Parathyroid adenoma (tissue), 2 donors: ENCODE measurements around the gene ATF7.

ENCODE experiments used
- H2AFZ ChIP-seq: fragments of 300-600 bp; sonication (generic); one replicate; pipeline ENCODE4 v1.7.0; 2017; ENCODE audit warnings: antibody characterized with exemption, mild to moderate bottlenecking
- H3K27ac ChIP-seq: fragments of 300-600 bp; sonication (generic); one replicate; pipeline ENCODE4 v1.7.0; 2017
- H3K27me3 ChIP-seq: fragments of 300-600 bp; sonication (generic); one replicate; pipeline ENCODE4 v1.7.0; 2017; ENCODE audit warnings: low read length; ENCODE audit not compliant: control insufficient read depth, insufficient read depth
- H3K36me3 ChIP-seq: fragments of 300-600 bp; sonication (generic); one replicate; pipeline ENCODE4 v1.7.0; 2017; ENCODE audit warnings: low read length; ENCODE audit not compliant: control insufficient read depth, insufficient read depth
- H3K4me1 ChIP-seq: fragments of 300-600 bp; sonication (generic); one replicate; pipeline ENCODE4 v1.7.0; 2017; ENCODE audit warnings: control low read depth
- H3K4me2 ChIP-seq: fragments of 300-600 bp; sonication (generic); one replicate; pipeline ENCODE4 v1.7.0; 2017; ENCODE audit warnings: low read length
- H3K4me3 ChIP-seq: fragments of 300-600 bp; sonication (generic); one replicate; pipeline ENCODE4 v1.7.0; 2017; ENCODE audit warnings: low read depth, low read length
- H3K79me2 ChIP-seq: fragments of 300-600 bp; sonication (generic); one replicate; pipeline ENCODE4 v1.7.0; 2017; ENCODE audit warnings: control low read depth
- H3K9ac ChIP-seq: fragments of 300-600 bp; sonication (generic); one replicate; pipeline ENCODE4 v1.7.0; 2017; ENCODE audit warnings: mild to moderate bottlenecking
- H3K9me3 ChIP-seq: fragments of 300-600 bp; sonication (generic); one replicate; pipeline ENCODE4 v1.7.0; 2017; ENCODE audit warnings: low read length; ENCODE audit not compliant: control insufficient read depth
- TF ChIP-seq, protein P1 (sequence below): fragments of 300-600 bp; sonication (generic); IDR thresholded peaks from one replicate; pipeline ENCODE4 v1.7.0; 2017; ENCODE audit warnings: antibody characterized with exemption, mild to moderate bottlenecking
- donor health status: primary hyperparathyroidism.

Gene ATF7

DNA sequence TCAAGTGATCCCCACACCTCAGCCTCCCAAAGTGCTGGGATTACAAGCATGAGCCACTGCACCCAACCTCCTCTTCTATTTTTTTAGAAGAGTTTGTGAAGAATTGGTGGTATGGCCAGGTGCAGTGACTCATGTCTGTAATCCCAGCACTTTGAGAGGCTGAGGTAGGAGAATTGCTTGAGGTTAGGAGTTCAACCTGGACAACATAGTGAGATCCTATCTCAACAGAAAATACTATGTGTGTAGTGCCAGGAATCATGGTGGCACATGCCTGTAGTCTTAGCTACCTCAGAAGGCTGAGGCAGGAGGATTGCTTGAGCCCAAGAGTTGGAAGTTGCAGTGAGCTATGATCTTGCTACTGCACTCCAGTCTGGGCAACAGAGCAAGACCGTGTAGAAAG, 5.5 kb upstream of the ATF7 start:
- H2AFZ ChIP-seq = no peak overlapping the region
- no peak overlapping the region for H3K4me3 ChIP-seq
- no peaks in the 10 kb centered on the region for H3K9me3 ChIP-seq
- H3K4me1 ChIP-seq = no peaks in the 10 kb centered on the region
- H3K9ac ChIP-seq = no peak overlapping the region
- no peak overlapping the region for H3K4me2 ChIP-seq
- no peaks in the 10 kb centered on the region for H3K36me3 ChIP-seq
- no peak overlapping the region for H3K27ac ChIP-seq
- H3K27me3 ChIP-seq = no peaks in the 10 kb centered on the region
- TF ChIP-seq, protein P1, sequence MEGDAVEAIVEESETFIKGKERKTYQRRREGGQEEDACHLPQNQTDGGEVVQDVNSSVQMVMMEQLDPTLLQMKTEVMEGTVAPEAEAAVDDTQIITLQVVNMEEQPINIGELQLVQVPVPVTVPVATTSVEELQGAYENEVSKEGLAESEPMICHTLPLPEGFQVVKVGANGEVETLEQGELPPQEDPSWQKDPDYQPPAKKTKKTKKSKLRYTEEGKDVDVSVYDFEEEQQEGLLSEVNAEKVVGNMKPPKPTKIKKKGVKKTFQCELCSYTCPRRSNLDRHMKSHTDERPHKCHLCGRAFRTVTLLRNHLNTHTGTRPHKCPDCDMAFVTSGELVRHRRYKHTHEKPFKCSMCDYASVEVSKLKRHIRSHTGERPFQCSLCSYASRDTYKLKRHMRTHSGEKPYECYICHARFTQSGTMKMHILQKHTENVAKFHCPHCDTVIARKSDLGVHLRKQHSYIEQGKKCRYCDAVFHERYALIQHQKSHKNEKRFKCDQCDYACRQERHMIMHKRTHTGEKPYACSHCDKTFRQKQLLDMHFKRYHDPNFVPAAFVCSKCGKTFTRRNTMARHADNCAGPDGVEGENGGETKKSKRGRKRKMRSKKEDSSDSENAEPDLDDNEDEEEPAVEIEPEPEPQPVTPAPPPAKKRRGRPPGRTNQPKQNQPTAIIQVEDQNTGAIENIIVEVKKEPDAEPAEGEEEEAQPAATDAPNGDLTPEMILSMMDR = no peak
- H3K79me2 ChIP-seq = no peaks in the 10 kb centered on the region

DNA sequence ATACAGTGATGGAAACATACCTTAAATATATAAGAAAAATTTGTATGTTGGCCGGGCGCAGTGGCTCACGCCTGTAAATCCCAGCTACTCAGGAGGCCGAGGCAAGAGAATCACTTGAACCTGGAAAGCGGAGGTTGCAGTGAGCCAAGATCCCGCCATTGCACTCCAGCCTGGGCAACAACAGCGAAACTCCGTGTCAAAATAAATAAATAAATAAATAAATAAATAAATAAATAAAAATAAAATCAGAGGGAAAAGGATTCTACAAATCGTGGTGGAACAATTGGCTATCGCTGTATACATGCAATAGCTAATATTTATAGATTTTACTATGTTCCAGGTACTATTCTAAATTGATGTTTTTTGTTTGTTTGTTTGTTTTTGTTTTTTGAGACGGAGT, 1.7 kb upstream of the ATF7 start:
- Histone ChIP-seq H3K9ac (no peak overlapping the region), H3K27ac (no peak overlapping the region), H3K79me2 (peaks cover 9% of the 10 kb centered on the region), H3K4me3 (no peak overlapping the region), H3K27me3 (no peaks in the 10 kb centered on the region), H2AFZ (no peak overlapping the region), H3K36me3 (no peaks in the 10 kb centered on the region), H3K4me2 (no peak overlapping the region), H3K9me3 (no peaks in the 10 kb centered on the region), H3K4me1 (peaks cover 11% of the 10 kb centered on the region)
- TF ChIP-seq, protein P1 = no peak

DNA sequence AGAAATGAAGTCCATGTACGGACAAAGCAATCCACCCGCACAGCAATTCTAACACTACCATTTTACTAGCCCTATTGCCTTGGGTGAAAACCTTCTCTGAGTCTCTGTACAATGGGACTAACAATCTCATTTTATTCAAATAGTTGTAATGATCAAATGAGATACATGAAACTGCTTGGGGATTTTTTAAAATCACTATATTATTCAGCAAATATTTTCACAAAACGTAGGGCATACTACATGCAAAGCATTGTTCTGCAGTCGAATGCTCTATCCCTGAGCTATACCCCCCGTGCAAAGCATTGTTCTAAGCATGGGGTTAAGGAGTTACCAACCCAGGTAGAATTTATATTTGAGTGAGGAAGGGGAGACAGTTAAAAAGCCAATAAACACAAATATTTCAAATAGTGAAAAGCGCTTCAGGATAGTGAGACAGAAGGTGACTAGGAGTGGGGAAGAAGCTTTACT, 554 bp upstream of the ATF7 start:
- peak overlapping the region; percentile 79 for H2AFZ ChIP-seq
- H3K4me1 ChIP-seq = peaks cover 11% of the 10 kb centered on the region
- no peaks in the 10 kb centered on the region for H3K9me3 ChIP-seq
- H3K4me3 ChIP-seq = peak overlapping the region; percentile 99
- no peaks in the 10 kb centered on the region for H3K36me3 ChIP-seq
- H3K79me2 ChIP-seq = peaks cover 19% of the 10 kb centered on the region
- TF ChIP-seq, protein P1 = no peak
- H3K27ac ChIP-seq = peak overlapping the region; percentile 86
- no peaks in the 10 kb centered on the region for H3K27me3 ChIP-seq
- no peak overlapping the region for H3K9ac ChIP-seq
- peak overlapping the region; percentile 63 for H3K4me2 ChIP-seq

DNA sequence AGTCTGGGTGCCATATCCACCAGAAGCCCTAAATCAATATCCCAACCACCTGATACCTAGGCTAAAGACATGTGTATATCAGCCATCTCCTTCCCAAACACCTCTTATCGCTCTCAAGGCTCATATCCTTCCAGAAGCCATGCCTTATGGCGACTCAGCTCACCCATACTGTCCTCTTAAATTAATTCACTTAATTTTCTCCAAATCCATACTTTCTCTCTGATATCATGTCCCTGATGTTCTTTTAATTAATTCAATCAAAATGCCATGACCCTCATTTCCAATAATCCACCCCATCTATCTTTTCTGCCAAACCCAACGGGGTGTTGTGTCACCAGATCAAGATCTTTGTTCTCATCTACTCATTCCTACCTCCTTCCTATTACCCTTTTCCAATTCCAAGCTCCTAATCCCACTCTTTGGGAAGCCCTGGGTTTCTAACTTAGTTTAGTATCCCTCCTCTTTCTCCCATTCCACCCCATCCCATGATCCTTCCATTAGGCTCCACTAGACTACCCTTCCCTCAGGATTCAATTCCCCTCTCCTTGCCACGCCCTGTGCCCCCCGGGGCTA, 723 bp downstream of the ATF7 start:
- no peak overlapping the region for H3K9ac ChIP-seq
- peaks cover 11% of the 10 kb centered on the region for H3K4me1 ChIP-seq
- H3K36me3 ChIP-seq = no peaks in the 10 kb centered on the region
- H3K9me3 ChIP-seq = no peaks in the 10 kb centered on the region
- H3K27ac ChIP-seq = peak overlapping the region; percentile 86
- H3K79me2 ChIP-seq = peaks cover 19% of the 10 kb centered on the region
- TF ChIP-seq, protein P1 = no peak
- H2AFZ ChIP-seq = peak overlapping the region; percentile 79
- no peaks in the 10 kb centered on the region for H3K27me3 ChIP-seq
- H3K4me2 ChIP-seq = peak overlapping the region; percentile 93
- peak overlapping the region; percentile 99 for H3K4me3 ChIP-seq

DNA sequence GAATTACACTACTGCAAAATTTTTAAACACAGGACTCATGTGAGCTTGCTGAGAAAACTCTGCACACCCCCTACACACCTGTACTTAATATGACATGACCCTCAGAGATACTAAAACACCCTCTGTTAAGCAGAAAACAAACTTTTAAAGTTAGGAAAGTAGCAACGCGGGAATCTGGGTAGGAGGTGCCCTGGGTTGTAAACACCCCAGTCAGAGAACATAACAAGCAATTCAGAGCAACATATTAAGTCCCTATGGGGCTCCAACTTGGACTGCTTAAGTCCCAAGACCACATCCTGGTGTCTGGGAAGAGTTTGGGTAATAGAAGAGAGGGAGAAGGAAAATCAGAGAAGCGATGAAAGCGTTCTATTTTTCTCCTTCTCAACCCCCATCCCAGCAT, 1.2 kb downstream of the ATF7 start:
- no peaks in the 10 kb centered on the region for H3K9me3 ChIP-seq
- peak overlapping the region; percentile 99 for H3K4me3 ChIP-seq
- peak overlapping the region; percentile 93 for H3K4me2 ChIP-seq
- peaks cover 11% of the 10 kb centered on the region for H3K4me1 ChIP-seq
- no peak overlapping the region for H3K9ac ChIP-seq
- H3K36me3 ChIP-seq = no peaks in the 10 kb centered on the region
- H3K27ac ChIP-seq = peak overlapping the region; percentile 86
- no peak overlapping the region for H2AFZ ChIP-seq
- no peaks in the 10 kb centered on the region for H3K27me3 ChIP-seq
- H3K79me2 ChIP-seq = peaks cover 21% of the 10 kb centered on the region
- TF ChIP-seq, protein P1 = no peak
